HepG2 (cell line): ENCODE results near the gene DUS1L. TPM values are rescaled to one million over a fixed set of nuclear protein-coding genes. Genes with fewer than 3 reads are reported as not detected.

Experiments used
- ADNP ChIP-seq: sonication (generic); formaldehyde crosslinking; IDR thresholded peaks from 2 replicates; pipeline ENCODE4 v1.4.0; 2020; ENCODE audit warnings: missing genetic modification reagents
- AGO1 ChIP-seq: fragments of 200-400 bp; formaldehyde crosslinking; IDR thresholded peaks from 2 replicates; pipeline ENCODE4 v1.6.1; 2017; ENCODE audit warnings: mild to moderate bottlenecking, low read depth, low read length, moderate library complexity; ENCODE audit not compliant: poor library complexity, severe bottlenecking
- CENPT ChIP-seq: sonication (generic); formaldehyde crosslinking; IDR thresholded peaks from 2 replicates; pipeline ENCODE4 v1.8.0; 2022; ENCODE audit warnings: low read depth, mild to moderate bottlenecking, moderate library complexity, missing genetic modification reagents
- CHCHD3 ChIP-seq: sonication (generic); formaldehyde crosslinking; IDR thresholded peaks from 2 replicates; pipeline ENCODE4 v1.8.0; 2022; ENCODE audit warnings: mild to moderate bottlenecking, missing genetic modification reagents, moderate library complexity
- GTF2F1 ChIP-seq: fragments of 150-350 bp; IDR thresholded peaks from 2 replicates; pipeline ENCODE4 v1.6.1; 2014; ENCODE audit warnings: low read length
- GTF3A ChIP-seq: sonication (generic); formaldehyde crosslinking; conservative IDR thresholded peaks from 2 replicates; pipeline ENCODE4 v1.4.0; 2020; ENCODE audit warnings: mild to moderate bottlenecking, missing genetic modification reagents
- HNRNPUL1 ChIP-seq: fragments of 200-400 bp; formaldehyde crosslinking; IDR thresholded peaks from 2 replicates; pipeline ENCODE4 v1.6.1; 2017; ENCODE audit warnings: low read depth, mild to moderate bottlenecking, low read length, moderate library complexity
- HOXA3 ChIP-seq: sonication (generic); formaldehyde crosslinking; IDR thresholded peaks from 2 replicates; pipeline ENCODE4 v1.5.0; 2020; ENCODE audit warnings: missing genetic modification reagents
- NKX3-1 ChIP-seq: sonication (generic); formaldehyde crosslinking; IDR thresholded peaks from 2 replicates; pipeline ENCODE4 v1.5.0; 2020; ENCODE audit warnings: missing genetic modification reagents
- POLR2A ChIP-seq, 2 experiments: IDR thresholded peaks; 2 replicates each; pipeline ENCODE4 v1.6.1; 2011; ENCODE audit warnings: low read depth in 2 of 2, low read length in 2 of 2, mild to moderate bottlenecking in 1 of 2, moderate library complexity in 1 of 2; ENCODE audit not compliant: insufficient read depth in 1 of 2
- RARA ChIP-seq: IDR thresholded peaks from 2 replicates; pipeline ENCODE4 v1.6.1; 2016; ENCODE audit warnings: missing genetic modification reagents, missing compliant biosample characterization
- STAG1 ChIP-seq: sonication (generic); formaldehyde crosslinking; IDR thresholded peaks from 2 replicates; pipeline ENCODE4 v1.4.0; 2020; ENCODE audit warnings: missing genetic modification reagents
- THAP8 ChIP-seq: sonication (generic); formaldehyde crosslinking; IDR thresholded peaks from 2 replicates; pipeline ENCODE4 v1.5.1; 2020; ENCODE audit warnings: missing genetic modification reagents, mild to moderate bottlenecking, borderline replicate concordance
- ZBTB26 ChIP-seq: IDR thresholded peaks from 2 replicates; pipeline ENCODE4 v1.6.1; 2016; ENCODE audit warnings: missing compliant biosample characterization, missing genetic modification reagents, borderline replicate concordance
- ZNF136 ChIP-seq: sonication (generic); formaldehyde crosslinking; IDR thresholded peaks from 2 replicates; pipeline ENCODE4 v1.8.1; 2022; ENCODE audit warnings: low read depth, mild to moderate bottlenecking, moderate library complexity, missing genetic modification reagents
- ZNF230 ChIP-seq: sonication (generic); formaldehyde crosslinking; IDR thresholded peaks from 2 replicates; pipeline ENCODE4 v1.4.0; 2020; ENCODE audit warnings: mild to moderate bottlenecking, missing genetic modification reagents
- ZNF382 ChIP-seq: sonication (generic); formaldehyde crosslinking; IDR thresholded peaks from 2 replicates; pipeline ENCODE4 v1.5.0; 2020; ENCODE audit warnings: missing genetic modification reagents, mild to moderate bottlenecking, borderline replicate concordance
- ZSCAN12 ChIP-seq: sonication (generic); formaldehyde crosslinking; IDR thresholded peaks from 2 replicates; pipeline ENCODE4 v1.9.0; 2021; ENCODE audit warnings: mild to moderate bottlenecking, missing genetic modification reagents
- ZSCAN5A ChIP-seq: sonication (generic); formaldehyde crosslinking; IDR thresholded peaks from 2 replicates; pipeline ENCODE4 v1.8.0; 2022; ENCODE audit warnings: mild to moderate bottlenecking, missing genetic modification reagents, borderline replicate concordance
- polyA plus RNA-seq, 8 experiments: library from polyadenylated mRNA; depleted of rRNA in 3 of 8; stranded (reverse) in 7 of 8; unstranded in 1 of 8; fragments of >200 nt; fragmentation: Illumina TruSeq in 4 of 8; extraction: Trizol in 4 of 8; gene quantifications; 2 replicates each; pipeline versions ENCODE4 v1.2.1 to v1.2.3, GENCODE V29; 2011 to 2016; ENCODE audit warnings: low read depth in 4 of 8, missing spikeins in 1 of 8, mixed read lengths in 1 of 8; ENCODE audit not compliant: insufficient read depth in 1 of 8
- total RNA-seq, 5 experiments: library from RNA; depleted of rRNA; stranded (reverse); fragments of >200 nt; fragmentation: Illumina TruSeq; extraction: Trizol; gene quantifications; 2 replicates each; pipeline ENCODE4 v1.2.3, GENCODE V29; 2016; ENCODE audit warnings: low read depth in 1 of 5
- TF ChIP-seq, protein P1 (sequence below): sonication (generic); formaldehyde crosslinking; IDR thresholded peaks from 2 replicates; pipeline ENCODE4 v1.9.0; 2022; ENCODE audit warnings: low read depth, missing genetic modification reagents
- TF ChIP-seq, protein P2 (sequence below): IDR thresholded peaks from 2 replicates; pipeline ENCODE4 v1.6.1; 2016; ENCODE audit warnings: low read depth
- TF ChIP-seq, protein P3 (sequence below): IDR thresholded peaks from 2 replicates; pipeline ENCODE4 v1.6.1; 2016

DUS1L gene
- total and polyA plus RNA-seq, 2 of the 13 experiments (the other 11 are each of a cell fraction or from before 2014, with no cell fraction given) = 81.0 to 109 TPM

DNA sequence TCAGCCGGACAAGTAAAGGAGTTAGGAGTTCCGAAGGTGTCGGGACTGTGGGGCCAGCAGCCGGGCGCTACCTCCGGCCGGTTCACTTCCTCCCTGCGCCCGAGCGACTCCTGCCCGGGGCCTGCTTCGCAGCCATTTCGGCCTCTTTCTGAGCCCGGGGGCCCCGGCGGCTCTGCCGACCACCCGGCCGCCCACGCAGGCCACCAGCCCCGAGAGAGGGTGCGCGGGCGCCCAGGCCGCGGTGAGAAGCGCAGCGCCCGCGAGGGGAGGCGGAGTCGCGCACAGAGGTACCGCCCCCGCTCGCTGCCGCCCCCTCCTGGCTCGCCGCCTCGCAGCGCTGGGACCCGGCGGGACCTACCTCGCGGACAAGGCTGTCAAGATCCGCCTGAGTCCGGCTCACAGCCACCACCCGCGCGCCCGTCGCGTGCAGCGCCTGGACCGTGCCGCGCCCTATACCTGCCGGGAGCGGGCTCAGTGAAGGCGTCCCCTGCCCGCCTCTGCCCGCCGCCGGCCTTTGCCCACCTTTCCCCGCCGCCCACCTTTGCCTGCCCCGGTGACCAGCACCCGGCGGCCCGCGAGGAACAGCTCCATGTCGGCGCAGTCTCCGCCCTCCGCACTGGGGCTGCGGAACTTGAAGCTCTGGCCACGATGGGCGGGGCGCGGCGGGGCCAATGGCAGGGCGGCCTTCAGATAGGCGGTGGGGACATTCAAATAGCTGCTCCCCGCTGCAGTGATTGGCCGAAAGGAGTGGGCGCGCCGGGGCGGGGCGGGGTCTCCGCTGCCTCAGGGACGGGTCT lies 28.3 kb downstream of the DUS1L start, which contains the start of gene DCXR (continued):
- TF ChIP-seq ZNF382 (CRISPR knock-in tag) (no peak), HOXA3 (CRISPR knock-in tag) (peak; percentile 75), GTF3A (CRISPR knock-in tag) (peak; percentile 83; the same call in 1 of the 2 replicates), CENPT (peak; percentile 65; the same call in 1 of the 2 replicates), NKX3-1 (CRISPR knock-in tag) (peak; percentile 73; the same call in 1 of the 2 replicates), THAP8 (peak; percentile 90; the same call in 1 of the 2 replicates), ZNF136 (CRISPR knock-in tag) (no peak), ZSCAN5A (CRISPR knock-in tag) (no peak), ZNF230 (CRISPR knock-in tag) (peak; percentile 79; the same call in 1 of the 2 replicates), RARA (peak; percentile 49), STAG1 (CRISPR knock-in tag) (peak; percentile 68), ZBTB26 (CRISPR knock-in tag) (peak; percentile 87; the same call in 1 of the 2 replicates), AGO1 (peak; percentile 79), HNRNPUL1 (no peak; the same call in 1 of the 2 replicates), GTF2F1 (no peak), ZSCAN12 (no peak), ADNP (CRISPR knock-in tag) (0 out of 2 replicates have a peak, but pooled peaks have one; percentile 34), CHCHD3 (CRISPR knock-in tag) (no peak), POLR2A (IDR thresholded peaks at IDR 0.05; ENCODE audit: insufficient read depth in 1 of 2, low read depth in 2 of 2, low read length in 2 of 2) (peak; percentile 84 to 99)
- TF ChIP-seq, protein P1, sequence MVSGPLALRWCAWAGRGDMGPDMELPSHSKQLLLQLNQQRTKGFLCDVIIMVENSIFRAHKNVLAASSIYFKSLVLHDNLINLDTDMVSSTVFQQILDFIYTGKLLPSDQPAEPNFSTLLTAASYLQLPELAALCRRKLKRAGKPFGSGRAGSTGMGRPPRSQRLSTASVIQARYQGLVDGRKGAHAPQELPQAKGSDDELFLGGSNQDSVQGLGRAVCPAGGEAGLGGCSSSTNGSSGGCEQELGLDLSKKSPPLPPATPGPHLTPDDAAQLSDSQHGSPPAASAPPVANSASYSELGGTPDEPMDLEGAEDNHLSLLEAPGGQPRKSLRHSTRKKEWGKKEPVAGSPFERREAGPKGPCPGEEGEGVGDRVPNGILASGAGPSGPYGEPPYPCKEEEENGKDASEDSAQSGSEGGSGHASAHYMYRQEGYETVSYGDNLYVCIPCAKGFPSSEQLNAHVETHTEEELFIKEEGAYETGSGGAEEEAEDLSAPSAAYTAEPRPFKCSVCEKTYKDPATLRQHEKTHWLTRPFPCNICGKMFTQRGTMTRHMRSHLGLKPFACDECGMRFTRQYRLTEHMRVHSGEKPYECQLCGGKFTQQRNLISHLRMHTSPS = peak; percentile 67
- TF ChIP-seq, protein P2, sequence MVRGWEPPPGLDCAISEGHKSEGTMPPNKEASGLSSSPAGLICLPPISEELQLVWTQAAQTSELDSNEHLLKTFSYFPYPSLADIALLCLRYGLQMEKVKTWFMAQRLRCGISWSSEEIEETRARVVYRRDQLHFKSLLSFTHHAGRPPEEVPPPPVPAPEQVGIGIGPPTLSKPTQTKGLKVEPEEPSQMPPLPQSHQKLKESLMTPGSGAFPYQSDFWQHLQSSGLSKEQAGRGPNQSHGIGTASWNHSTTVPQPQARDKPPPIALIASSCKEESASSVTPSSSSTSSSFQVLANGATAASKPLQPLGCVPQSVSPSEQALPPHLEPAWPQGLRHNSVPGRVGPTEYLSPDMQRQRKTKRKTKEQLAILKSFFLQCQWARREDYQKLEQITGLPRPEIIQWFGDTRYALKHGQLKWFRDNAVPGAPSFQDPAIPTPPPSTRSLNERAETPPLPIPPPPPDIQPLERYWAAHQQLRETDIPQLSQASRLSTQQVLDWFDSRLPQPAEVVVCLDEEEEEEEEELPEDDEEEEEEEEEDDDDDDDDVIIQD = peak; percentile 80
- TF ChIP-seq, protein P3, sequence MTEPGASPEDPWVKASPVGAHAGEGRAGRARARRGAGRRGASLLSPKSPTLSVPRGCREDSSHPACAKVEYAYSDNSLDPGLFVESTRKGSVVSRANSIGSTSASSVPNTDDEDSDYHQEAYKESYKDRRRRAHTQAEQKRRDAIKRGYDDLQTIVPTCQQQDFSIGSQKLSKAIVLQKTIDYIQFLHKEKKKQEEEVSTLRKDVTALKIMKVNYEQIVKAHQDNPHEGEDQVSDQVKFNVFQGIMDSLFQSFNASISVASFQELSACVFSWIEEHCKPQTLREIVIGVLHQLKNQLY = peak; percentile 49
